Peyer's patch (tissue), 4 donors: ENCODE results near the gene GALNT13.

Source experiments
- POLR2A ChIP-seq, 2 donors: fragments of 450-650 bp; IDR thresholded peaks; one replicate each; pipeline ENCODE4 v1.5.1; 2017; ENCODE audit warnings: antibody characterized with exemption in 2 of 2, mild to moderate bottlenecking in 2 of 2, moderate library complexity in 2 of 2
- TF ChIP-seq, protein P1 (sequence below), 6 experiments: fragments of 450-650 bp in 4 of 6; fragments of 200-600 bp in 2 of 6; sonication (generic) in 1 of 6; IDR thresholded peaks; one replicate each; pipeline ENCODE4 v1.5.1; 2017 to 2019; ENCODE audit warnings: antibody characterized with exemption in 6 of 6, mild to moderate bottlenecking in 3 of 6, moderate library complexity in 1 of 6

DNA sequence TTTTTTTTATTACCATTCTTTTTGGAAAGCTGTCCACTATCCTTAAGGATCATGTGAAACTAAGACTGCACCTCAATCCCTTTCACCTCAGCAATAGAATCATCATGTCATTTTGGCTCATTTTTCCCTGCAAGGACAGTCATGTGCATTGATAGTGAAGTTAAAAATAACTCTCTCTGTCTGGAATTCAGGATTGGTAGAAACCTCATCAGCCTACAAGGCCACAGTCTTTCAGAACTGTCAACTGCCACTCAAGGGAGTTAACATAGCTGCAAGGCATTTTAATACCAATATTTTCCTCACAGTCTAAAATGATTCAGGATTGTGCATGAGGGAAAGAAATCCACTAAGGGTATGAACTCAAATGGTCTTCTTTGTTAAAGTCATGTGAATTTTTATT, 625.3 kb downstream of the GALNT13 start:
- TF ChIP-seq, protein P1, sequence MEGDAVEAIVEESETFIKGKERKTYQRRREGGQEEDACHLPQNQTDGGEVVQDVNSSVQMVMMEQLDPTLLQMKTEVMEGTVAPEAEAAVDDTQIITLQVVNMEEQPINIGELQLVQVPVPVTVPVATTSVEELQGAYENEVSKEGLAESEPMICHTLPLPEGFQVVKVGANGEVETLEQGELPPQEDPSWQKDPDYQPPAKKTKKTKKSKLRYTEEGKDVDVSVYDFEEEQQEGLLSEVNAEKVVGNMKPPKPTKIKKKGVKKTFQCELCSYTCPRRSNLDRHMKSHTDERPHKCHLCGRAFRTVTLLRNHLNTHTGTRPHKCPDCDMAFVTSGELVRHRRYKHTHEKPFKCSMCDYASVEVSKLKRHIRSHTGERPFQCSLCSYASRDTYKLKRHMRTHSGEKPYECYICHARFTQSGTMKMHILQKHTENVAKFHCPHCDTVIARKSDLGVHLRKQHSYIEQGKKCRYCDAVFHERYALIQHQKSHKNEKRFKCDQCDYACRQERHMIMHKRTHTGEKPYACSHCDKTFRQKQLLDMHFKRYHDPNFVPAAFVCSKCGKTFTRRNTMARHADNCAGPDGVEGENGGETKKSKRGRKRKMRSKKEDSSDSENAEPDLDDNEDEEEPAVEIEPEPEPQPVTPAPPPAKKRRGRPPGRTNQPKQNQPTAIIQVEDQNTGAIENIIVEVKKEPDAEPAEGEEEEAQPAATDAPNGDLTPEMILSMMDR (IDR thresholded peaks at IDR 0.05) = no peak
- TF ChIP-seq POLR2A (IDR thresholded peaks at IDR 0.05) = no peak
